ENCODE measurements around the gene ARHGAP18.

DNA sequence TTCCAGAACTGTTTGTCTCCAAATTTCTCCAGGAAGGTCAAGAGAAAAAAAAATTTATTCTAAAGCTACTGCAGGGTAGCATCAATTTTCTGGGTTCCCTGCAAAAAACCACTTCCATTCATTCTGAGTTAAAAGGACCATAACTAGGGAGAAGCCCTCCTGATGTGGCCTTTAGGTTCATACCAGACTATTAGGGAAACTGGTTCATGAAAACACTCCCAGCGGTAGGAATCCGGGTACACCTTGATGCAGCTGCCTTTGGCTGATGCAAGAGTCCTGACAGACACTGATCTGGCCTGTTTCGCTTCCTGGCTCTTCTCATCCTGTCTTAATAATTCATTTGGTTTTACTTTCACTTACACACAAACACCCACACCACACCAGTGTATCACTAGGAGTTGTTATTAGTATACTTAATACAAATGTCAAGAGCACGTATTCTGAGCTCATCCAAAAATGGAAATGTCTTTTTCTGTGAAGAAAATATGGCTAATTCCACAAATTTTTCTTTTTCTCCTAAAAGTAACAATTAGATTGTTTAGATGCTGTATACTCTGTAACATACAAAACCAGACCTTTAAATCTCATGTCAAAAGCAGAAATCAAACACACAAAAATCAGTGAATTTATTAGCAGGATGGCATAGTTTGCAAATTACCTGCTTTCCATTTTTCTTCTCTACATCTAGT is 38.4 kb upstream of the ARHGAP18 start:
- no peak for TF ChIP-seq EZH2 (IDR thresholded peaks at IDR 0.05; ENCODE audit: insufficient read depth, poor library complexity, severe bottlenecking)
- no peak for TF ChIP-seq EZH2phosphoT487 (IDR thresholded peaks at IDR 0.05; ENCODE audit: insufficient read depth, low read depth)
